Activated CD4-positive, alpha-beta T cell treated with anti-CD3 and anti-CD28 coated beads, Interleukin-2, amount 50 U/mL, for 4 hours (primary cell): ENCODE data around the gene EEPD1.

ENCODE experiments used
- DNase-seq, 2 experiments: peaks; one replicate each; pipeline ENCODE4 v3.0.0-alpha.2; 2020

Gene EEPD1

GRCh38 chr7:36263095-36263484 is 110.0 kb downstream of the EEPD1 start:
- no peak for DNase-seq

- no peak for DNase-seq
Measured at GRCh38 chr7:36264123-36264801, 111.2 kb downstream of the EEPD1 start.

- no peak for DNase-seq
Measured at GRCh38 chr7:36264913-36265516, 112.0 kb downstream of the EEPD1 start.

GRCh38 chr7:36265680-36266079 is 112.6 kb downstream of the EEPD1 start:
- DNase-seq: no peak

- DNase-seq: no peak
Measured at GRCh38 chr7:36266190-36266589, 113.1 kb downstream of the EEPD1 start.

GRCh38 chr7:36266683-36267082 is 113.6 kb downstream of the EEPD1 start:
- DNase-seq: no peak

- DNase-seq: no peak
Measured at GRCh38 chr7:36272211-36272566, 119.1 kb downstream of the EEPD1 start.

GRCh38 chr7:36272567-36273269 is 119.7 kb downstream of the EEPD1 start:
- DNase-seq: no peak

GRCh38 chr7:36273836-36274235 is 120.8 kb downstream of the EEPD1 start:
- no peak for DNase-seq

GRCh38 chr7:36275735-36276284 is 122.8 kb downstream of the EEPD1 start:
- DNase-seq: no peak

GRCh38 chr7:36276428-36277248 is 123.6 kb downstream of the EEPD1 start:
- DNase-seq: no peak

- no peak for DNase-seq
Measured at GRCh38 chr7:36277249-36277542, 124.1 kb downstream of the EEPD1 start.

- DNase-seq: no peak
Measured at GRCh38 chr7:36278069-36278619, 125.1 kb downstream of the EEPD1 start.

GRCh38 chr7:36278620-36279172 is 125.6 kb downstream of the EEPD1 start:
- DNase-seq: no peak

GRCh38 chr7:36279200-36279925 is 126.3 kb downstream of the EEPD1 start:
- DNase-seq: no peak

- DNase-seq: no peak
Measured at GRCh38 chr7:36279926-36280315, 126.9 kb downstream of the EEPD1 start.

GRCh38 chr7:36280840-36281812 is 128.1 kb downstream of the EEPD1 start:
- DNase-seq: no peak

GRCh38 chr7:36281945-36282717 is 129.1 kb downstream of the EEPD1 start:
- DNase-seq: no peak

GRCh38 chr7:36283181-36283580 is 130.1 kb downstream of the EEPD1 start:
- DNase-seq: no peak

- DNase-seq: no peak
Measured at GRCh38 chr7:36283711-36284130, 130.7 kb downstream of the EEPD1 start.
